WERI-Rb-1 (cell line): ENCODE measurements around the gene SLC12A9.
"Not testable (repeated sequence)": the region's sequence is repeated elsewhere in the genome, so short reads cannot be mapped to it uniquely, and the experiment has no call there.

Source experiments
- DNase-seq: peaks from one replicate; pipeline ENCODE4 v3.0.0-alpha.2; 2020
- H3K27ac ChIP-seq: fragments of 250-450 bp; sonication (Bioruptor Pico); 2 replicates; pipeline ENCODE4 v1.5.1; 2020; ENCODE audit warnings: mild to moderate bottlenecking, moderate library complexity
- H3K27me3 ChIP-seq: fragments of 250-450 bp; sonication (Bioruptor Pico); 2 replicates; pipeline ENCODE4 v1.5.1; 2021; ENCODE audit warnings: mild to moderate bottlenecking, low read depth, moderate library complexity; ENCODE audit not compliant: insufficient read depth, severe bottlenecking
- H3K36me3 ChIP-seq: fragments of 250-450 bp; sonication (Bioruptor Pico); 2 replicates; pipeline ENCODE4 v1.5.1; 2020; ENCODE audit warnings: mild to moderate bottlenecking, moderate library complexity
- H3K4me3 ChIP-seq: 2 replicates; pipeline ENCODE4 v1.5.1; 2011; ENCODE audit warnings: low read depth, mild to moderate bottlenecking, control low read depth, low read length
- H3K9me3 ChIP-seq: fragments of 250-450 bp; sonication (Bioruptor Pico); 2 replicates; pipeline ENCODE4 v1.5.1; 2021; ENCODE audit warnings: mild to moderate bottlenecking, moderate library complexity; ENCODE audit not compliant: severe bottlenecking
- CTCF ChIP-seq: IDR thresholded peaks from 2 replicates; pipeline ENCODE4 v1.5.1; 2011; ENCODE audit warnings: low read depth, mild to moderate bottlenecking, control low read depth, inconsistent platforms, low read length

Gene SLC12A9

GRCh38 chr7:100808354-100808875 lies 44.1 kb upstream of the SLC12A9 start:
- H3K27me3 ChIP-seq: peaks cover 3% of the 10 kb centered on the region
- no peak for DNase-seq
- H3K4me3 ChIP-seq: no peak overlapping the region
- H3K36me3 ChIP-seq: no peaks in the 10 kb centered on the region
- no peak overlapping the region for H3K27ac ChIP-seq
- TF ChIP-seq CTCF: no peak
- H3K9me3 ChIP-seq: no peaks in the 10 kb centered on the region

GRCh38 chr7:100811480-100811879 lies 41.0 kb upstream of the SLC12A9 start:
- Histone ChIP-seq H3K4me3 (no peak overlapping the region), H3K9me3 (no peaks in the 10 kb centered on the region), H3K36me3 (no peaks in the 10 kb centered on the region), H3K27ac (no peak overlapping the region), H3K27me3 (peaks cover 3% of the 10 kb centered on the region)
- no peak for TF ChIP-seq CTCF
- DNase-seq: no peak

- DNase-seq: no peak
- peaks cover 3% of the 10 kb centered on the region for H3K27me3 ChIP-seq
- no peaks in the 10 kb centered on the region for H3K36me3 ChIP-seq
- H3K27ac ChIP-seq: no peak overlapping the region
- H3K4me3 ChIP-seq: no peak overlapping the region
- no peak for TF ChIP-seq CTCF
- no peaks in the 10 kb centered on the region for H3K9me3 ChIP-seq
Observed at GRCh38 chr7:100812729-100813128, 39.8 kb upstream of the SLC12A9 start.

- H3K9me3 ChIP-seq, H3K27ac ChIP-seq, H3K4me3 ChIP-seq, DNase-seq, H3K27me3 ChIP-seq, H3K36me3 ChIP-seq: not testable (repeated sequence)
Observed at GRCh38 chr7:100816515-100816914, 36.0 kb upstream of the SLC12A9 start.

- TF ChIP-seq CTCF: no peak
- Histone ChIP-seq H3K9me3 (no peaks in the 10 kb centered on the region), H3K27ac (no peak overlapping the region), H3K4me3 (no peak overlapping the region), H3K27me3 (peaks cover 6% of the 10 kb centered on the region), H3K36me3 (no peaks in the 10 kb centered on the region)
- no peak for DNase-seq
Observed at GRCh38 chr7:100817097-100817496, 35.4 kb upstream of the SLC12A9 start.

GRCh38 chr7:100818366-100818765 lies 34.1 kb upstream of the SLC12A9 start:
- no peak overlapping the region for H3K27ac ChIP-seq
- H3K36me3 ChIP-seq: no peaks in the 10 kb centered on the region
- H3K4me3 ChIP-seq: no peak overlapping the region
- no peak for TF ChIP-seq CTCF
- H3K9me3 ChIP-seq: no peaks in the 10 kb centered on the region
- DNase-seq: no peak
- peaks cover 10% of the 10 kb centered on the region for H3K27me3 ChIP-seq
